Cardiac fibroblast (primary cell): Measurements from ENCODE around the gene USP7.
"Not testable (repeated sequence)": the region's sequence is repeated elsewhere in the genome, so short reads cannot be mapped to it uniquely, and the experiment has no call there.

Experiments
- DNase-seq, 2 donors: peaks; one replicate each; pipeline versions ENCODE4 v3.0.0 to v3.0.0-alpha.2; 2010; ENCODE audit warnings: low read depth in 2 of 2
- H3K4me3 ChIP-seq, 2 donors: replicated peaks in 1 of 2; 1 replicate in 1 of 2; 2 replicates in 1 of 2; pipeline ENCODE4 v1.5.1; 2011; ENCODE audit warnings: low read depth in 2 of 2, low read length in 2 of 2, mild to moderate bottlenecking in 2 of 2, moderate library complexity in 1 of 2
- TF ChIP-seq, protein P1 (sequence below): IDR thresholded peaks from one replicate; pipeline ENCODE4 v1.5.1; 2011; ENCODE audit warnings: low read depth, mild to moderate bottlenecking, low read length, inconsistent platforms

Gene USP7

DNA sequence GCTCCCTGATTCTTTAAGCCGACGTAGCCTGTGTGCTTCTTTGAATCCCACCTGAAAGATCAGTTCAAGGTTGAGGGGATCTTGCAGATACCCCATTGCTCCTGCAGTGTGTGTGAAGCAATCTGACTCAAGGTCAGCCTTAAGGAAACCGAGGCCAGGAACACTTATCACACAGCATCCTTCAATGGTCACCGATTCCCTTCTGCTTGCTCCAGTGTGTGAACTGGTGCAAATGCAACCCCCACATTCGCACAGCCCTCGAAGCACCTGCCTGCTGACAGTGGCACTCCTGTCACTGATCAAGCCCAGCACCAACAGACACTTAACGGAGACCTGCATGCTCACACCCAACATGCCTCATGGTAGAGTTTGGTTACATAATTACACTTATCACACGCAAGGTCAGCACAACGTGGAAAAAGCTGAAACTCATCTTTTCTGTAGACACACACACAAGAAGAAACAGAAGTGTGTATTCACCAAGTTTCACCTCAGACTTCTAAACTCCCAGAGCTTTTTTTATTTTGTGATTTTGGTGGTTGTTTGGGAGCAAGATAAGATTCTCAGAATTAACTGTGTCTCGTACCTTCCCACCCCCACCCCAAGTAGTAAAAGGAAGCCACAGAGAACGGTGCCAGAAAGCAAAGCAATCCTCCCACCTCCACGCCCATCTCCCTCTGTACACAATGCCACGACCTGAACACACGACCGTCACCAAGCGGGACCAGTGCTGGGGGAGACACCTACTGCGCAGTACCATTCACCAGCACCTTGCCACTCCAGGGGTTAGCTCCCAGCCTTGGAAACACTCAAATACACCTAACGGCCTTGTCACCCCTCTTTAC lies 44.4 kb downstream of the USP7 start:
- DNase-seq, result no peak
- no peak overlapping the region for H3K4me3 ChIP-seq
- TF ChIP-seq, protein P1, sequence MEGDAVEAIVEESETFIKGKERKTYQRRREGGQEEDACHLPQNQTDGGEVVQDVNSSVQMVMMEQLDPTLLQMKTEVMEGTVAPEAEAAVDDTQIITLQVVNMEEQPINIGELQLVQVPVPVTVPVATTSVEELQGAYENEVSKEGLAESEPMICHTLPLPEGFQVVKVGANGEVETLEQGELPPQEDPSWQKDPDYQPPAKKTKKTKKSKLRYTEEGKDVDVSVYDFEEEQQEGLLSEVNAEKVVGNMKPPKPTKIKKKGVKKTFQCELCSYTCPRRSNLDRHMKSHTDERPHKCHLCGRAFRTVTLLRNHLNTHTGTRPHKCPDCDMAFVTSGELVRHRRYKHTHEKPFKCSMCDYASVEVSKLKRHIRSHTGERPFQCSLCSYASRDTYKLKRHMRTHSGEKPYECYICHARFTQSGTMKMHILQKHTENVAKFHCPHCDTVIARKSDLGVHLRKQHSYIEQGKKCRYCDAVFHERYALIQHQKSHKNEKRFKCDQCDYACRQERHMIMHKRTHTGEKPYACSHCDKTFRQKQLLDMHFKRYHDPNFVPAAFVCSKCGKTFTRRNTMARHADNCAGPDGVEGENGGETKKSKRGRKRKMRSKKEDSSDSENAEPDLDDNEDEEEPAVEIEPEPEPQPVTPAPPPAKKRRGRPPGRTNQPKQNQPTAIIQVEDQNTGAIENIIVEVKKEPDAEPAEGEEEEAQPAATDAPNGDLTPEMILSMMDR, result no peak

DNA sequence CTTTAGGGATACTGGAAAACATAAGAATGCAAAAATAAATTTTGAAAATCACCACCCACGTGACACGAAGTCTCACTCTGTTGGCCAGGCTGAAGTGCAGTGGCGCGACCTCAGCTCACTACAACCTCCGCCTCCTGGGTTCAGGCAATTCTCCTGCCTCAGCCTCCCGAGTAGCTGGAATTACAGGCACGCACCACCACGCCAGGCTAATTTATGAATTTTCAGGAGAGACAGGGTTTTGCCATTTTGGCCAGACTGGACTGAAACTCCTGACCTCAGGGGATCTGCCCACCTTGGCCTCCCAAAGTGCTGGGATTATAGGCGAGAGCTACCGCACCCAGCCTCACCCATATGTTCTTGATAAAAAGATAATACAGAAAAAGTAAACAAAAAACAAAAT lies 46.4 kb downstream of the USP7 start:
- H3K4me3 ChIP-seq, DNase-seq: not testable (repeated sequence)

DNA sequence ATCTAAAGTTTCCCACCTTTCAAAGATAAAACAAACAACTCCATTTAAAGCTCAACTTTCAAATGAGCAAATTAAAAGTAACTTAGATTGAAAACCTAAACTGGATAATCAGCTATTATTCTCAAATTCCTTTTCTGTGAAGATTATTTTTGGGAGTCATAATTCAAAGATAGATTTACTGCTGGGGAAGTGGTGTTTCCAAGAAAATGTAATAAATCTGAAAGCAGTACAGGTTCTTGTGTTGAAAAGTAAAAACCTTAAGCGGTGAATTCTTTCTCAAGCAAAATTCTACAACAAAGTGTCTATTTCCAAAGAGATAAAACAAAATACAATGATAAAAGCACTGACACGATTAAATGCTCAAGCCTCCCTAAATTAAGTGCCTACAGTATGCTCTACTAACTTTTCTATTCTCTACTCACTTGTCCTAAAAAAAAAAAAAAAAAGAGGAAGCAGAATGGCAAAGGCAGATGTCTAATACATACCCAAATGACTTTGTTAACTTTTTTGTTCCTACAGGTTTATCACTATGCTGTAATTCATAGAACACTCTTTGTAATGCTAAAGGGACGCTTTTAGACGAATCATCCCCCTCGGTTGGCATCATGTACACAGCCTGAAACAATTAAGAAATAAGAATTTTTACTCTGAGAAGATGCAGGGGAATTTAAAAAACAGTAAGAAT lies 47.0 kb downstream of the USP7 start:
- no peak overlapping the region for H3K4me3 ChIP-seq
- DNase-seq, result no peak
- TF ChIP-seq, protein P1, result no peak

DNA sequence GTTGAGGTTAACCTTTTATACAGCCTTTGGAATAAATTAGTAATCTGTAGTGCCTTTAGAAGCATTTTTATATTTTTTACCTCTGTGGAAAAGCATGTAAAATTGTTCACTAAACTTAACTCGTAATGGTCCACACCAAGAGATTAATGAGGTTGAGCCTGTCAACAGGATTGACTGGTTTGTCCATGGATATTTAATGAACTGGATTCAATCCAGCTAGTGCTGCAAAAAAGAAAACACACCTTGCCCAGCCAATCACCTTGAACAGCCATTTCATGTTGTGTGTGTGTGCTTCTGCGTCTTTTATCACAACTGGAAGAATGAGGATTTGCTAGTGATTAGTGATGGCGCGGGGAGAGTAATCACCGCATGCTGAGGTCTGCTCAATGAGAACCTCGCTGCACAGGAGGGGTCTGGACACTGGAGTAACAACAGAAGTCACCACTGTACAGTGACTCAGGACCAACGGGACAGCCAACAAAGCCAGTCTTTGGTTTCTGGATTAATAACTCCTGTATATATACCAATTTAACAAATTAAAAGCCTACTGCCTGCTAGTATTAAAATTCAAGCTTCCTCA lies 47.9 kb downstream of the USP7 start:
- H3K4me3 ChIP-seq, result no peak overlapping the region
- TF ChIP-seq, protein P1, result no peak
- no peak for DNase-seq

DNA sequence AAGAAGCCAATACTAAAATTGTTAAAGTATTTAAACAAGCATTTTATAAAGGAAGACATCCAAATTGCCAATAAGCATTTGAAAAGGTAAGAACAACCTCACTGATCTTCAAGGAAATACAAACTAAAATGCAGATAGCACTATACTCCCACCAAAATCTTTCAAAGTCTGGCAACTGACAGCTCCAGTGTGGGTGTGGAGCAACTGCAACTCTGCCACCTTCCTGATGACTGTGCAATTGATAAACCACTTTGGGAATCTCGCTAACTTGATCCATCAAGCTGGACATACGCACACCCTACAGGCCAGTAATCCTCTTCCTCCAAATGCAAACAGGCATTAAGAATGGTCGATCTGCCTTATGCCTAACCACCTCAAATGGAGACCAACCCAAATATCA lies 49.6 kb downstream of the USP7 start:
- no peak overlapping the region for H3K4me3 ChIP-seq
- TF ChIP-seq, protein P1, result no peak

DNA sequence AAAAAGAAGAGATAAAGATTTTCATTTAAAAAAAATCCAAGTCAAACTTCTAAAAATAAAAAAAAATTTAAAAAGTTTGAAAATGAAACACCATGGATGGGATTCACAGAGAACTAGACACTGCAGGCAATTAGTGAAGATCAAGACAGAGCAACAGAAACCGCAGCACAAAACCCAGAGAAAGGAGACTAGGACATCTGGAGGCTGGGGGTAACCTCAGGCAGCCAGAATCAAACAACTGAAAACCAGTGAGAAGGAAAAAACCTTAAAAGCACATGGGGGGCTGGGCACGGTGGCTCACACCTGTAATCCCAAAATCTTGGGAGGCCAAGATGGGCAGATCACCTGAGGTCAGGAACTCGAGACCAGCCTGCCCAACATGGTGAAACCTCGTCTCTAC lies 50.9 kb downstream of the USP7 start:
- TF ChIP-seq, protein P1, result no peak
- DNase-seq, result no peak
- no peak overlapping the region for H3K4me3 ChIP-seq

More for the DNA sequence above, 49.6 kb downstream of the USP7 start:
- no peak for DNase-seq

DNA sequence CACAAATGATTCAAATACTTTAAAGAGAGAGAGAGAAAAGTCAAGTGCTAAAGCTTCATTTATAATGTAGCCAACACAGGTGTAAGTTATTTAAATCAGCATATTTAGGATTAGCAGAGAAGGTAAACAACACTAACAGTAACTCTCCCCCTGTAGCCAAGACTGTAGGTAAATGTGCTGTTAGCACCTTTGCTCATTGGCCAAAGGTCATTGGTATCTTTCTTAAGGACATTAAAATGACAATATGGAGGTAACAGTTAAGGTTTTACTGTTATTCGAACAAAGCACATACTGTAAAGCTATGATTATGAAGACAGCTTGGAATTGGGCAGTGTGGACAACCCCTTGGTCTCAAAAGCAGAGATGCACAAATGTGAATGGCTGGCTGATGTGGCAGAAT lies 52.9 kb downstream of the USP7 start:
- DNase-seq, result no peak
- TF ChIP-seq, protein P1, result no peak
- no peak overlapping the region for H3K4me3 ChIP-seq
